Activated B cell treated with CpG ODN at 0.5 μM for 24 hours (primary cell): ENCODE measurements around the gene ANO9. TPM values are rescaled to one million over a fixed set of nuclear protein-coding genes. Genes with fewer than 3 reads are reported as not detected.

Experiments
- ATAC-seq: fragments of 200-7000 bp; cut with Tn5 transposase; one replicate; pipeline ENCODE4 v1.10.0; 2021; ENCODE audit warnings: low read depth, mild to moderate bottlenecking, moderate library complexity
- CTCF ChIA-PET: fragments of 350-600 bp; sonication (Branson Sonifier 250); formaldehyde crosslinking; loops from one replicate; lab custom pipeline; 2021; ENCODE audit warnings: antibody characterized with exemption; lab: Charles Lee
- POLR2A ChIA-PET: fragments of 350-600 bp; sonication (Branson Sonifier 250); formaldehyde crosslinking; loops from one replicate; lab custom pipeline; 2021; ENCODE audit warnings: antibody characterized with exemption; lab: Charles Lee
- DNase-seq: peaks from one replicate; pipeline ENCODE4 v3.0.0; 2022
- H3K27ac Mint-ChIP-seq: one replicate; pipeline ENCODE4 v1.8.0; 2020; ENCODE audit warnings: mixed read lengths
- H3K27me3 Mint-ChIP-seq: one replicate; pipeline ENCODE4 v1.8.0; 2021; ENCODE audit warnings: mixed read lengths
- H3K36me3 Mint-ChIP-seq: one replicate; pipeline ENCODE4 v1.8.0; 2021; ENCODE audit warnings: low read depth, mixed read lengths
- H3K4me1 Mint-ChIP-seq: one replicate; pipeline ENCODE4 v1.8.0; 2021; ENCODE audit warnings: mixed read lengths
- H3K4me3 Mint-ChIP-seq: one replicate; pipeline ENCODE4 v1.8.0; 2020; ENCODE audit warnings: mild to moderate bottlenecking, mixed read lengths
- H3K9me3 Mint-ChIP-seq: one replicate; pipeline ENCODE4 v1.8.0; 2020; ENCODE audit warnings: mixed read lengths
- intact Hi-C: fragments of 100-400 bp; cut with micrococcal nuclease; formaldehyde crosslinking; loops from one replicate; pipeline ENCODE4 v1.15.1; 2024
- total RNA-seq: library from RNA; stranded (reverse); gene quantifications from 2 replicates; pipeline ENCODE4 v1.2.3, GENCODE V29; 2022
- TF ChIP-seq, protein P1 (sequence below): fragments of 200-600 bp; IDR thresholded peaks from one replicate; pipeline ENCODE4 v1.8.0; 2022; ENCODE audit warnings: antibody characterized with exemption, mild to moderate bottlenecking

ANO9 gene
- total RNA-seq, 1 donor from 2014 or later: 46.1 TPM

DNA sequence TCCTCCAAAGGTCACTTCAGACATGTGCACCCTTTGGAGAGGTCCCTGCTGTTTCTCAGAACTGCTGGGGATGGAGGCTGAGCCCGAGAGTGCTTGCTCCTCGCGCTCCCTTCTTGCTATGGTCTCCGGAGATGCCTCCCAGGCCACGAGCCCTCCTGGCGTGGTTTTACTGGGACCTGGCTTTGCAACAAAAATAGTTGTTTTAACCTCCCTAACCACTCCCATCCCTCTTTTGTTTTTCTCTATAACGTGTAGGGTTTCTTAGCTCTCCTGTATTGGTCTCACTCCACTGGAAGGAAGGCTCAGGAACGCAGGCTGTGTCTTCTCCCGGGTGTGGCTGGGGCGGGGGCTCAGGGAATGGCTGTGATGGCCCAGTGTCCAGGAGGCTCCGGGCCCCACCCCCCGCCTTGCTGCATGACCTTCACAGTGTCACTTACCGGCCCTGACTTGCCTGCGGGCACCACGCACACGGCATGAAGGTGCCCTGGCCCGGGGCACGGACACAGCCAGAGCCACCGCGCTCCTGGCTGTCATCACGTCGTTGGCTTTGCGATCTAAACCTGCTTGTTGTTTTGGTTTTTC is 13.8 kb upstream of the ANO9 start:
- Mint-ChIP-seq H3K4me3 (no peak overlapping the region), H3K4me1 (peaks cover 39% of the 10 kb centered on the region), H3K9me3 (no peaks in the 10 kb centered on the region), H3K36me3 (peaks cover 21% of the 10 kb centered on the region), H3K27me3 (no peaks in the 10 kb centered on the region), H3K27ac (no peak overlapping the region)
- intact Hi-C loops: no loop called here
- ChIA-PET CTCF (no interaction called here), POLR2A (no interaction called here)
- TF ChIP-seq, protein P1, sequence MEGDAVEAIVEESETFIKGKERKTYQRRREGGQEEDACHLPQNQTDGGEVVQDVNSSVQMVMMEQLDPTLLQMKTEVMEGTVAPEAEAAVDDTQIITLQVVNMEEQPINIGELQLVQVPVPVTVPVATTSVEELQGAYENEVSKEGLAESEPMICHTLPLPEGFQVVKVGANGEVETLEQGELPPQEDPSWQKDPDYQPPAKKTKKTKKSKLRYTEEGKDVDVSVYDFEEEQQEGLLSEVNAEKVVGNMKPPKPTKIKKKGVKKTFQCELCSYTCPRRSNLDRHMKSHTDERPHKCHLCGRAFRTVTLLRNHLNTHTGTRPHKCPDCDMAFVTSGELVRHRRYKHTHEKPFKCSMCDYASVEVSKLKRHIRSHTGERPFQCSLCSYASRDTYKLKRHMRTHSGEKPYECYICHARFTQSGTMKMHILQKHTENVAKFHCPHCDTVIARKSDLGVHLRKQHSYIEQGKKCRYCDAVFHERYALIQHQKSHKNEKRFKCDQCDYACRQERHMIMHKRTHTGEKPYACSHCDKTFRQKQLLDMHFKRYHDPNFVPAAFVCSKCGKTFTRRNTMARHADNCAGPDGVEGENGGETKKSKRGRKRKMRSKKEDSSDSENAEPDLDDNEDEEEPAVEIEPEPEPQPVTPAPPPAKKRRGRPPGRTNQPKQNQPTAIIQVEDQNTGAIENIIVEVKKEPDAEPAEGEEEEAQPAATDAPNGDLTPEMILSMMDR: no peak
- DNase-seq: no peak
- ATAC-seq: no peak

- Mint-ChIP-seq H3K4me3 (no peak overlapping the region), H3K27ac (peak overlapping the region; percentile 41), H3K36me3 (peaks cover 17% of the 10 kb centered on the region), H3K27me3 (no peaks in the 10 kb centered on the region), H3K4me1 (peaks cover 41% of the 10 kb centered on the region), H3K9me3 (no peaks in the 10 kb centered on the region)
- TF ChIP-seq, protein P1: no peak
- ChIA-PET POLR2A (no interaction called here), CTCF (no interaction called here)
- DNase-seq (no peak), ATAC-seq (no peak)
- intact Hi-C loops: loop anchor here (5.0 kb wide), 1 partner anchor 148 kb away; the partner anchor contains the start of gene IFITM2
These were observed 13.2 kb upstream of the ANO9 start for GRCh38 chr11:454801-455565.

DNA sequence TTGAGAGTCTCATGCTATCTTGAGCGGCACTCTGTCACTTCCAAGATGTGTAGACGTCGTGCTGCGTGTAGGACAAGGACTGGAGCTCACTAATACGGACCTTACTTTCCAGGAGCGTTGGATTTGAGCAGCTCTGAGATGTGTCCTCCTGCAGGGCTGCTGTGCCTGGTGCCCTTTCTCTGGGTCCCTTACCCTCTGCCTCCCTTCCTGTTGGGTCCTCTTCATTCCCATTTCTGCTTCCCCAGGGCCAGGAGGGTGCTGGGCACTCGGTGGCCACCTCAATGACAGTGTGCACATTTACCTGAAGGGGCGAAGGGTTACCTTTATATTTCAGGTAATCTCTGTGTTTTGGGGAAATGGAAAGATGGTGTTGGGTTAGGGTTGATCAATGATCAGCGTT is 12.2 kb upstream of the ANO9 start:
- ATAC-seq: no peak
- TF ChIP-seq, protein P1: no peak
- intact Hi-C loops: loop anchor here (5.0 kb wide), 1 partner anchor 147 kb away; the partner anchor contains the start of gene IFITM2
- H3K27me3 Mint-ChIP-seq: no peaks in the 10 kb centered on the region
- H3K36me3 Mint-ChIP-seq: peaks cover 19% of the 10 kb centered on the region
- no peak for DNase-seq
- POLR2A ChIA-PET: no interaction called here
- H3K4me3 Mint-ChIP-seq: no peak overlapping the region
- CTCF ChIA-PET: no interaction called here
- H3K27ac Mint-ChIP-seq: no peak overlapping the region
- no peaks in the 10 kb centered on the region for H3K9me3 Mint-ChIP-seq
- peaks cover 48% of the 10 kb centered on the region for H3K4me1 Mint-ChIP-seq

DNA sequence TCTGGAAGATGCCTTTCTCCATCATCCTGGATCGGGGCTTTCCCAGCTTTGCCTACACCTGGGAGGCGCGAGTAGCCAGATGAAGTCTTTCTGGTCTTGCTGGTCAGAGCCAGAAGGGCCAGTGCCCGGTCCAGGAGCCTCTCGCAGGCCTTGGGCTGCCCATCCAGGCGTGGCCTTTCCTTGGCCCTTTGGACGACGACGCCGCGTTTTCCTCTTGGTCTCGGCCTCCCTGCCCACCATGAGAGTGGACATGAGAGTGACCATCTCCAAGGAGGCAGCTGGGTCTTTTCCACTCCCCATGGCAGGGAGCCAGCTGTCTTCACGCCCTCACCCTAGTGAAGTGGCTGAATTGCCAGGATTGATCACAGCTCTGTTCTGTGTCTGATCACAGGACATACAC is 11.8 kb upstream of the ANO9 start:
- POLR2A ChIA-PET: interaction anchor here (0.5 kb wide), 1 partner anchor 60 kb away, joined by 7 read pairs; no protein-coding TSS in a partner anchor
- peaks cover 19% of the 10 kb centered on the region for H3K36me3 Mint-ChIP-seq
- H3K4me1 Mint-ChIP-seq: peaks cover 52% of the 10 kb centered on the region
- TF ChIP-seq, protein P1: no peak
- H3K27ac Mint-ChIP-seq: no peak overlapping the region
- H3K27me3 Mint-ChIP-seq: no peaks in the 10 kb centered on the region
- no peak overlapping the region for H3K4me3 Mint-ChIP-seq
- CTCF ChIA-PET: no interaction called here
- ATAC-seq (no peak), DNase-seq (no peak)
- intact Hi-C loops: loop anchor here (5.0 kb wide), 1 partner anchor 146 kb away; the partner anchor contains the start of gene IFITM2
- H3K9me3 Mint-ChIP-seq: no peaks in the 10 kb centered on the region

- Mint-ChIP-seq H3K36me3 (peaks cover 19% of the 10 kb centered on the region), H3K4me1 (peaks cover 55% of the 10 kb centered on the region), H3K4me3 (peak overlapping the region; percentile 28), H3K9me3 (no peaks in the 10 kb centered on the region), H3K27me3 (no peaks in the 10 kb centered on the region), H3K27ac (no peak overlapping the region)
- ATAC-seq (no peak), DNase-seq (no peak)
- CTCF ChIA-PET: no interaction called here
- TF ChIP-seq, protein P1: no peak
- intact Hi-C loops: loop anchor here (5.0 kb wide), 1 partner anchor 146 kb away; the partner anchor contains the start of gene IFITM2
- POLR2A ChIA-PET: interaction anchor here (0.5 to 0.6 kb wide), 2 partner anchors 53 to 60 kb away, joined by 5 to 7 read pairs; no protein-coding TSS in a partner anchor
These were observed 11.2 kb upstream of the ANO9 start for GRCh38 chr11:452916-453527.
